Peyer's patch (tissue), 4 donors: Measurements from ENCODE around the gene IGFBP6. TPM values are rescaled to one million over a fixed set of nuclear protein-coding genes. Genes with fewer than 3 reads are reported as not detected.

ENCODE experiments used
- DNase-seq, 3 donors: peaks; one replicate each; pipeline ENCODE4 v3.0.0-alpha.2; 2017 to 2019
- H3K27ac ChIP-seq, 4 donors: fragments of 200-600 bp; sonication (generic); one replicate each; pipeline ENCODE4 v1.5.1; 2016 to 2019
- H3K27me3 ChIP-seq, 2 donors: fragments of 200-600 bp; sonication (generic); one replicate each; pipeline ENCODE4 v1.5.1; 2019
- H3K36me3 ChIP-seq, 3 donors: fragments of 200-600 bp; sonication (generic); one replicate each; pipeline ENCODE4 v1.5.1; 2016 to 2019
- H3K4me1 ChIP-seq, 4 donors: fragments of 200-600 bp; sonication (generic); one replicate each; pipeline ENCODE4 v1.5.1; 2016 to 2019
- H3K4me3 ChIP-seq, 4 donors: fragments of 200-600 bp; sonication (generic); 1 replicate in 3 of 4; 2 replicates in 1 of 4; pipeline ENCODE4 v1.5.1; 2016 to 2019; ENCODE audit warnings: mild to moderate bottlenecking in 1 of 4
- H3K9me3 ChIP-seq, 4 donors: fragments of 200-600 bp; sonication (generic); one replicate each; pipeline ENCODE4 v1.5.1; 2016 to 2019; ENCODE audit warnings: mild to moderate bottlenecking in 1 of 4
- CTCF ChIP-seq, 6 experiments: fragments of 450-650 bp in 4 of 6; fragments of 200-600 bp in 2 of 6; sonication (generic) in 1 of 6; IDR thresholded peaks; one replicate each; pipeline ENCODE4 v1.5.1; 2017 to 2019; ENCODE audit warnings: antibody characterized with exemption in 6 of 6, mild to moderate bottlenecking in 3 of 6, moderate library complexity in 1 of 6
- POLR2A ChIP-seq, 2 donors: fragments of 450-650 bp; IDR thresholded peaks; one replicate each; pipeline ENCODE4 v1.5.1; 2017; ENCODE audit warnings: antibody characterized with exemption in 2 of 2, mild to moderate bottlenecking in 2 of 2, moderate library complexity in 2 of 2
- total RNA-seq, 4 donors: library from RNA; depleted of rRNA; stranded (reverse); fragments of >200 nt; gene quantifications; one replicate each; pipeline ENCODE4 v1.1.0, GENCODE V29; 2016

IGFBP6 gene
- total RNA-seq, 4 donors from 2014 or later: 68.5 to 191 (median 128) TPM

- Histone ChIP-seq H3K27me3 (no peaks in the 10 kb centered on the region), H3K9me3 (peaks cover 0 to 7% (median 0%) of the 10 kb centered on the region in 4 donors), H3K36me3 (no peaks in the 10 kb centered on the region), H3K27ac (no peak overlapping the region), H3K4me1 (no peaks in the 10 kb centered on the region), H3K4me3 (no peak overlapping the region)
- no peak for DNase-seq
- TF ChIP-seq CTCF (IDR thresholded peaks at IDR 0.05) (no peak), POLR2A (IDR thresholded peaks at IDR 0.05) (no peak)
Observed at GRCh38 chr12:53133722-53134121, 36.3 kb downstream of the IGFBP6 start.

GRCh38 chr12:53143355-53143754 lies 45.9 kb downstream of the IGFBP6 start:
- Histone ChIP-seq H3K4me3 (no peak overlapping the region), H3K36me3 (no peaks in the 10 kb centered on the region), H3K9me3 (no peaks in the 10 kb centered on the region), H3K4me1 (no peaks in the 10 kb centered on the region), H3K27ac (no peak overlapping the region), H3K27me3 (no peaks in the 10 kb centered on the region)
- no peak for DNase-seq
- TF ChIP-seq POLR2A (IDR thresholded peaks at IDR 0.05) (no peak), CTCF (IDR thresholded peaks at IDR 0.05) (no peak)

- no peak for TF ChIP-seq CTCF (IDR thresholded peaks at IDR 0.05)
- no peaks in the 10 kb centered on the region for H3K9me3 ChIP-seq
- no peaks in the 10 kb centered on the region for H3K4me1 ChIP-seq
- no peak overlapping the region for H3K4me3 ChIP-seq
- H3K36me3 ChIP-seq: no peaks in the 10 kb centered on the region
- peak in 1 of 3 donors; percentile 58 for DNase-seq
- H3K27ac ChIP-seq: no peak overlapping the region
- H3K27me3 ChIP-seq: no peaks in the 10 kb centered on the region
Observed at GRCh38 chr12:53145383-53146260, 48.2 kb downstream of the IGFBP6 start.

- no peaks in the 10 kb centered on the region for H3K9me3 ChIP-seq
Observed at GRCh38 chr12:53147181-53147580, 49.7 kb downstream of the IGFBP6 start.

GRCh38 chr12:53147653-53148052 lies 50.2 kb downstream of the IGFBP6 start:
- Histone ChIP-seq H3K4me3 (no peak overlapping the region), H3K9me3 (no peaks in the 10 kb centered on the region), H3K27ac (no peak overlapping the region), H3K27me3 (no peaks in the 10 kb centered on the region), H3K4me1 (no peaks in the 10 kb centered on the region), H3K36me3 (no peaks in the 10 kb centered on the region)
- TF ChIP-seq CTCF (IDR thresholded peaks at IDR 0.05) (no peak), POLR2A (IDR thresholded peaks at IDR 0.05) (no peak)
- no peak for DNase-seq

More at GRCh38 chr12:53147181-53147580, 49.7 kb downstream of the IGFBP6 start:
- Histone ChIP-seq H3K27ac (no peak overlapping the region), H3K4me3 (no peak overlapping the region), H3K4me1 (no peaks in the 10 kb centered on the region), H3K36me3 (no peaks in the 10 kb centered on the region), H3K27me3 (no peaks in the 10 kb centered on the region)
- no peak for TF ChIP-seq POLR2A (IDR thresholded peaks at IDR 0.05)
- no peak for TF ChIP-seq CTCF (IDR thresholded peaks at IDR 0.05)
- DNase-seq: no peak
